HEK293 (cell line): ENCODE data around the gene BBX.

Source experiments
- CTCF ChIA-PET: fragments of 350-600 bp; formaldehyde crosslinking; extraction: SDS; loops from one replicate; lab custom pipeline; 2021; ENCODE audit warnings: antibody characterized with exemption; lab: Yijun Ruan, JAX
- POLR2A ChIA-PET: fragments of 300-600 bp; formaldehyde crosslinking; extraction: SDS; loops from one replicate; lab custom pipeline; 2020; ENCODE audit warnings: antibody characterized with exemption, inconsistent platforms; lab: Yijun Ruan, JAX
- H3K27ac ChIP-seq: fragments of 200-500 bp; sonication (Bioruptor generic); 2 replicates; pipeline ENCODE4 v1.5.1; 2014; ENCODE audit warnings: low read depth, low read length, control low read depth, inconsistent platforms; ENCODE audit errors: extremely low read depth
- H3K36me3 ChIP-seq, 2 experiments: fragments of 200-500 bp in 1 of 2; sonication (Bioruptor generic) in 1 of 2; 1 replicate in 1 of 2; 2 replicates in 1 of 2; pipeline ENCODE4 v1.5.1; 2014 to 2017; ENCODE audit warnings: inconsistent platforms in 2 of 2, low read length in 2 of 2; ENCODE audit not compliant: control insufficient read depth in 2 of 2, insufficient read depth in 1 of 2
- H3K4me1 ChIP-seq: fragments of 200-500 bp; sonication (Bioruptor generic); 2 replicates; pipeline ENCODE4 v1.5.1; 2014; ENCODE audit warnings: mild to moderate bottlenecking, low read length, inconsistent platforms; ENCODE audit not compliant: control insufficient read depth, insufficient read depth
- H3K4me3 ChIP-seq: 2 replicates; pipeline ENCODE4 v1.5.1; 2011; ENCODE audit warnings: low read depth, mild to moderate bottlenecking, control low read depth, low read length, moderate library complexity
- H3K9me3 ChIP-seq: fragments of 200-500 bp; sonication (Bioruptor generic); 2 replicates; pipeline ENCODE4 v1.5.1; 2014; ENCODE audit warnings: low read depth, low read length, inconsistent platforms; ENCODE audit not compliant: control insufficient read depth, insufficient read depth
- AEBP2 ChIP-seq: fragments of 450-650 bp; formaldehyde crosslinking; IDR thresholded peaks from 2 replicates; pipeline ENCODE4 v1.5.1; 2016; ENCODE audit warnings: missing biosample characterization, missing genetic modification characterization, borderline replicate concordance
- BCL6B ChIP-seq: fragments of 450-650 bp; formaldehyde crosslinking; IDR thresholded peaks from 2 replicates; pipeline ENCODE4 v1.5.1; 2017; ENCODE audit warnings: missing biosample characterization, missing genetic modification characterization
- OVOL3 ChIP-seq: fragments of 450-650 bp; formaldehyde crosslinking; IDR thresholded peaks from 2 replicates; pipeline ENCODE4 v1.5.1; 2016; ENCODE audit warnings: missing biosample characterization, missing genetic modification characterization
- PRDM1 ChIP-seq: fragments of 450-650 bp; formaldehyde crosslinking; IDR thresholded peaks from 2 replicates; pipeline ENCODE4; 2016; ENCODE audit warnings: missing biosample characterization, missing genetic modification characterization
- SCRT2 ChIP-seq: fragments of 450-650 bp; formaldehyde crosslinking; IDR thresholded peaks from 2 replicates; pipeline ENCODE4 v1.5.1; 2016; ENCODE audit warnings: missing biosample characterization, missing genetic modification characterization
- YY1 ChIP-seq: fragments of 450-650 bp; formaldehyde crosslinking; IDR thresholded peaks from 2 replicates; pipeline ENCODE4 v1.5.1; 2018; ENCODE audit warnings: missing biosample characterization, missing genetic modification characterization
- ZBTB17 ChIP-seq: fragments of 450-650 bp; formaldehyde crosslinking; IDR thresholded peaks from 2 replicates; pipeline ENCODE4 v1.5.1; 2016; ENCODE audit warnings: missing biosample characterization, missing genetic modification characterization
- ZBTB20 ChIP-seq: fragments of 450-650 bp; formaldehyde crosslinking; IDR thresholded peaks from 2 replicates; pipeline ENCODE4 v1.5.1; 2016; ENCODE audit warnings: missing biosample characterization, missing genetic modification characterization
- ZNF16 ChIP-seq: fragments of 450-650 bp; formaldehyde crosslinking; IDR thresholded peaks from 2 replicates; pipeline ENCODE4 v1.5.1; 2016; ENCODE audit warnings: low read depth, missing biosample characterization, missing genetic modification characterization
- ZNF174 ChIP-seq: fragments of 450-650 bp; formaldehyde crosslinking; IDR thresholded peaks from 2 replicates; pipeline ENCODE4 v1.5.0; 2017; ENCODE audit warnings: missing biosample characterization, mild to moderate bottlenecking, missing genetic modification characterization
- ZNF175 ChIP-seq: fragments of 450-650 bp; formaldehyde crosslinking; IDR thresholded peaks from 2 replicates; pipeline ENCODE4 v1.5.1; 2016; ENCODE audit warnings: missing biosample characterization, missing genetic modification characterization
- ZNF23 ChIP-seq: fragments of 450-650 bp; formaldehyde crosslinking; IDR thresholded peaks from 2 replicates; pipeline ENCODE4 v1.5.1; 2016; ENCODE audit warnings: missing biosample characterization, missing genetic modification characterization, borderline replicate concordance
- ZNF26 ChIP-seq: fragments of 450-650 bp; formaldehyde crosslinking; IDR thresholded peaks from 2 replicates; pipeline ENCODE4 v1.5.1; 2016; ENCODE audit warnings: missing biosample characterization, missing genetic modification characterization
- ZNF362 ChIP-seq: fragments of 450-650 bp; formaldehyde crosslinking; IDR thresholded peaks from 2 replicates; pipeline ENCODE4 v1.5.1; 2016; ENCODE audit warnings: missing biosample characterization, missing genetic modification characterization
- ZNF433 ChIP-seq: fragments of 450-650 bp; formaldehyde crosslinking; IDR thresholded peaks from 2 replicates; pipeline ENCODE4 v1.5.1; 2016; ENCODE audit warnings: missing biosample characterization, missing genetic modification characterization, low read depth
- ZNF549 ChIP-seq: fragments of 450-650 bp; IDR thresholded peaks from 2 replicates; pipeline ENCODE4 v1.5.1; 2018; ENCODE audit warnings: missing biosample characterization, missing genetic modification characterization, mild to moderate bottlenecking, inconsistent platforms, moderate library complexity
- ZNF555 ChIP-seq: fragments of 450-650 bp; formaldehyde crosslinking; conservative IDR thresholded peaks from 2 replicates; pipeline ENCODE4 v1.5.1; 2017; ENCODE audit warnings: missing biosample characterization, mild to moderate bottlenecking, missing genetic modification characterization, inconsistent platforms
- ZNF560 ChIP-seq: fragments of 450-650 bp; formaldehyde crosslinking; IDR thresholded peaks from 2 replicates; pipeline ENCODE4 v1.5.1; 2017; ENCODE audit warnings: missing biosample characterization, missing genetic modification characterization, borderline replicate concordance
- ZNF571 ChIP-seq: fragments of 450-650 bp; formaldehyde crosslinking; IDR thresholded peaks from 2 replicates; pipeline ENCODE4 v1.5.0; 2017; ENCODE audit warnings: missing biosample characterization, missing genetic modification characterization
- ZNF658 ChIP-seq: fragments of 450-650 bp; formaldehyde crosslinking; IDR thresholded peaks from 2 replicates; pipeline ENCODE4; 2016; ENCODE audit warnings: missing biosample characterization, missing genetic modification characterization
- ZNF664 ChIP-seq: fragments of 450-650 bp; formaldehyde crosslinking; IDR thresholded peaks from 2 replicates; pipeline ENCODE4 v1.5.1; 2016; ENCODE audit warnings: missing biosample characterization, missing genetic modification characterization
- ZNF76 ChIP-seq: fragments of 450-650 bp; formaldehyde crosslinking; IDR thresholded peaks from 2 replicates; pipeline ENCODE4; 2016; ENCODE audit warnings: low read depth, missing biosample characterization, missing genetic modification characterization, borderline replicate concordance
- ZNF768 ChIP-seq: fragments of 450-650 bp; formaldehyde crosslinking; IDR thresholded peaks from 2 replicates; pipeline ENCODE4 v1.5.1; 2018; ENCODE audit warnings: missing biosample characterization, mild to moderate bottlenecking, missing genetic modification characterization
- ZNF792 ChIP-seq: fragments of 450-650 bp; formaldehyde crosslinking; IDR thresholded peaks from 2 replicates; pipeline ENCODE4 v1.5.1; 2016; ENCODE audit warnings: missing biosample characterization, missing genetic modification characterization
- ZSCAN4 ChIP-seq: fragments of 450-650 bp; formaldehyde crosslinking; IDR thresholded peaks from 2 replicates; pipeline ENCODE4 v1.5.1; 2017; ENCODE audit warnings: missing biosample characterization, missing genetic modification characterization

The BBX gene

GRCh38 chr3:107822308-107822707 lies 299.5 kb downstream of the BBX start:
- H3K36me3 ChIP-seq, result no peaks in the 10 kb centered on the region
- no peaks in the 10 kb centered on the region for H3K9me3 ChIP-seq
- no peak overlapping the region for H3K4me3 ChIP-seq
- no peak overlapping the region for H3K27ac ChIP-seq
- H3K4me1 ChIP-seq, result no peaks in the 10 kb centered on the region
- CTCF ChIA-PET, result no interaction called here
- TF ChIP-seq ZNF658 (tag by site-specific recombination), result no peak
- no peak for TF ChIP-seq ZNF792 (tag by site-specific recombination)
- no peak for TF ChIP-seq ZNF175
- no peak for TF ChIP-seq ZBTB20
- TF ChIP-seq ZNF549 (tag by site-specific recombination), result no peak
- TF ChIP-seq ZNF26 (tag by site-specific recombination), result no peak
- no peak for TF ChIP-seq ZNF664 (tag by site-specific recombination)
- no peak for TF ChIP-seq YY1
- TF ChIP-seq ZNF76 (tag by site-specific recombination), result no peak
- no peak for TF ChIP-seq ZNF433 (tag by site-specific recombination)
- TF ChIP-seq BCL6B (tag by site-specific recombination), result no peak
- no peak for TF ChIP-seq AEBP2
- no peak for TF ChIP-seq ZBTB17
- TF ChIP-seq ZNF362, result no peak
- no peak for TF ChIP-seq ZNF23 (tag by site-specific recombination)
- TF ChIP-seq ZNF571, result no peak
- TF ChIP-seq, all 188 proteins: peak for 0
- POLR2A ChIA-PET, result no interaction called here

- Histone ChIP-seq H3K4me3 (no peak overlapping the region), H3K9me3 (no peaks in the 10 kb centered on the region), H3K4me1 (no peaks in the 10 kb centered on the region), H3K36me3 (no peaks in the 10 kb centered on the region), H3K27ac (no peak overlapping the region)
- CTCF ChIA-PET, result no interaction called here
- POLR2A ChIA-PET, result no interaction called here
- TF ChIP-seq SCRT2 (tag by site-specific recombination) (no peak), ZSCAN4 (no peak), PRDM1 (tag by site-specific recombination) (no peak), ZNF16 (tag by site-specific recombination) (no peak), OVOL3 (tag by site-specific recombination) (no peak), ZNF560 (tag by site-specific recombination) (no peak), ZNF174 (no peak), ZNF555 (tag by site-specific recombination) (no peak), ZNF768 (tag by site-specific recombination) (no peak)
These were observed 302.1 kb downstream of the BBX start for GRCh38 chr3:107824822-107825371.
